CD4-positive, alpha-beta T cell (primary cell): ENCODE data around the gene MPDZ. TPM values are rescaled to one million over a fixed set of nuclear protein-coding genes. Genes with fewer than 3 reads are reported as not detected.

ENCODE experiments used
- ATAC-seq: fragments of 200-7000 bp; cut with Tn5 transposase; one replicate; pipeline ENCODE4 v1.10.0; 2022; ENCODE audit warnings: mild to moderate bottlenecking; ENCODE audit not compliant: poor library complexity
- CTCF ChIA-PET: fragments of 350-600 bp; sonication (Branson Sonifier 250); formaldehyde crosslinking; loops from one replicate; lab custom pipeline; 2021; ENCODE audit warnings: antibody characterized with exemption, inconsistent platforms; lab: Charles Lee
- POLR2A ChIA-PET: fragments of 350-600 bp; sonication (Branson Sonifier 250); formaldehyde crosslinking; loops from one replicate; lab custom pipeline; 2021; ENCODE audit warnings: antibody characterized with exemption, inconsistent platforms; lab: Charles Lee
- DNase-seq, 14 experiments: peaks; one replicate each; pipeline ENCODE4 v3.0.0-alpha.2; 2013 to 2020; ENCODE audit warnings: mixed read lengths in 2 of 14
- H3K27ac ChIP-seq, 2 donors: one replicate each; pipeline versions ENCODE4 v1.5.1 to v1.7.0; 2013; ENCODE audit warnings: low read length in 2 of 2, low read depth in 1 of 2, mild to moderate bottlenecking in 1 of 2
- H3K27me3 ChIP-seq, 2 experiments: 1 replicate in 1 of 2; 2 replicates in 1 of 2; pipeline versions ENCODE4 v1.6.1 to v1.7.0; 2013; ENCODE audit warnings: low read length in 2 of 2, control low read depth in 1 of 2, mild to moderate bottlenecking in 1 of 2, moderate library complexity in 1 of 2; ENCODE audit not compliant: insufficient read depth in 2 of 2, control insufficient read depth in 1 of 2
- H3K36me3 ChIP-seq: one replicate; pipeline ENCODE4 v1.6.1; 2013; ENCODE audit warnings: low read length, control low read depth; ENCODE audit not compliant: insufficient read depth
- H3K4me1 ChIP-seq: one replicate; pipeline ENCODE4 v1.6.1; 2013; ENCODE audit warnings: low read length, control low read depth; ENCODE audit not compliant: insufficient read depth
- H3K4me3 ChIP-seq: one replicate; pipeline ENCODE4 v1.5.1; 2013; ENCODE audit warnings: mild to moderate bottlenecking, low read length, moderate library complexity
- H3K9me3 ChIP-seq, 2 experiments: 1 replicate in 1 of 2; 2 replicates in 1 of 2; pipeline versions ENCODE4 v1.6.1 to v1.7.0; 2013; ENCODE audit warnings: low read length in 2 of 2, mild to moderate bottlenecking in 2 of 2, control low read depth in 1 of 2, moderate library complexity in 1 of 2; ENCODE audit not compliant: control insufficient read depth in 1 of 2, insufficient read depth in 1 of 2
- H3K27ac Mint-ChIP-seq: one replicate; pipeline ENCODE4 v1.8.0; 2020; ENCODE audit warnings: mixed read lengths
- H3K27me3 Mint-ChIP-seq: one replicate; pipeline ENCODE4 v1.8.0; 2021; ENCODE audit warnings: mixed read lengths
- H3K36me3 Mint-ChIP-seq: one replicate; pipeline ENCODE4 v1.8.0; 2021; ENCODE audit warnings: low read depth, mixed read lengths
- H3K4me1 Mint-ChIP-seq: one replicate; pipeline ENCODE4 v1.8.0; 2021; ENCODE audit warnings: low read depth, mixed read lengths
- H3K4me3 Mint-ChIP-seq: one replicate; pipeline ENCODE4 v1.8.0; 2020; ENCODE audit warnings: mild to moderate bottlenecking, mixed read lengths
- H3K9me3 Mint-ChIP-seq: one replicate; pipeline ENCODE4 v1.8.0; 2020; ENCODE audit warnings: mixed read lengths
- CTCF ChIP-seq: fragments of 200-600 bp; IDR thresholded peaks from one replicate; pipeline ENCODE4 v1.8.0; 2022; ENCODE audit warnings: antibody characterized with exemption, mild to moderate bottlenecking
- intact Hi-C, 2 experiments: fragments of 100-400 bp; cut with DNase I in 1 of 2; cut with micrococcal nuclease in 1 of 2; formaldehyde crosslinking; loops; one replicate each; pipeline versions ENCODE4 v1.15.1 to v1.9.0; 2023 to 2025; cut with DNase I, micrococcal nuclease
- total RNA-seq, 174 experiments: library from RNA in 2 of 174; stranded (reverse) in 2 of 174; gene quantifications; one replicate each; pipeline ENCODE4 v1.2.3 and lab custom pipeline; 2021 to 2026

MPDZ gene
- total RNA-seq, 2 experiments from 2014 or later = not detected

- Mint-ChIP-seq H3K27ac (no peak overlapping the region), H3K4me1 (no peaks in the 10 kb centered on the region), H3K4me3 (no peak overlapping the region), H3K27me3 (no peaks in the 10 kb centered on the region), H3K9me3 (peaks cover 2% of the 10 kb centered on the region), H3K36me3 (no peaks in the 10 kb centered on the region)
- H3K36me3 ChIP-seq = no peaks in the 10 kb centered on the region
- no peaks in the 10 kb centered on the region for H3K9me3 ChIP-seq
- no peak overlapping the region for H3K27ac ChIP-seq
- TF ChIP-seq CTCF = no peak
- H3K4me3 ChIP-seq = no peak overlapping the region
- intact Hi-C loops = loop anchor here in 1 of 2 experiments (10.0 kb wide), 1 partner anchor 1139 kb away; no protein-coding TSS in a partner anchor
- ChIA-PET CTCF (no interaction called here), POLR2A (no interaction called here)
- H3K27me3 ChIP-seq = no peaks in the 10 kb centered on the region
- DNase-seq (no peak), ATAC-seq (no peak)
- H3K4me1 ChIP-seq = no peaks in the 10 kb centered on the region
Observed at GRCh38 chr9:13215791-13216554, 63.5 kb downstream of the MPDZ start.

GRCh38 chr9:13213998-13214397 lies 65.5 kb downstream of the MPDZ start:
- no peaks in the 10 kb centered on the region for H3K27me3 Mint-ChIP-seq
- no peak overlapping the region for H3K27ac ChIP-seq
- DNase-seq (no peak), ATAC-seq (no peak)
- peaks cover 1% of the 10 kb centered on the region for H3K9me3 Mint-ChIP-seq
- no peaks in the 10 kb centered on the region for H3K36me3 Mint-ChIP-seq
- no peaks in the 10 kb centered on the region for H3K4me1 ChIP-seq
- H3K4me3 ChIP-seq = no peak overlapping the region
- ChIA-PET POLR2A (no interaction called here), CTCF (no interaction called here)
- intact Hi-C loops = loop anchor here in 1 of 2 experiments (10.0 kb wide), 1 partner anchor 1141 kb away; no protein-coding TSS in a partner anchor
- H3K27me3 ChIP-seq = no peaks in the 10 kb centered on the region
- no peaks in the 10 kb centered on the region for H3K36me3 ChIP-seq
- no peak overlapping the region for H3K4me3 Mint-ChIP-seq
- H3K4me1 Mint-ChIP-seq = no peaks in the 10 kb centered on the region
- no peaks in the 10 kb centered on the region for H3K9me3 ChIP-seq
- TF ChIP-seq CTCF = no peak
- H3K27ac Mint-ChIP-seq = no peak overlapping the region

GRCh38 chr9:13213337-13213736 lies 66.2 kb downstream of the MPDZ start:
- DNase-seq (no peak), ATAC-seq (no peak)
- no peaks in the 10 kb centered on the region for H3K27me3 Mint-ChIP-seq
- ChIA-PET CTCF (no interaction called here), POLR2A (no interaction called here)
- Histone ChIP-seq H3K36me3 (no peaks in the 10 kb centered on the region), H3K9me3 (no peaks in the 10 kb centered on the region), H3K27me3 (no peaks in the 10 kb centered on the region), H3K4me1 (no peaks in the 10 kb centered on the region), H3K4me3 (no peak overlapping the region), H3K27ac (no peak overlapping the region)
- TF ChIP-seq CTCF = no peak
- H3K9me3 Mint-ChIP-seq = no peaks in the 10 kb centered on the region
- H3K27ac Mint-ChIP-seq = no peak overlapping the region
- H3K4me1 Mint-ChIP-seq = no peaks in the 10 kb centered on the region
- intact Hi-C loops = loop anchor here in 1 of 2 experiments (10.0 kb wide), 1 partner anchor 1141 kb away; no protein-coding TSS in a partner anchor
- no peaks in the 10 kb centered on the region for H3K36me3 Mint-ChIP-seq
- H3K4me3 Mint-ChIP-seq = no peak overlapping the region
